GM23338 (cell line): ENCODE data around the gene RNF175.

Experiments
- CTCF ChIP-seq, 2 experiments: fragments of 200-600 bp in 1 of 2; sonication (generic) in 1 of 2; conservative IDR thresholded peaks; 2 replicates each; pipeline versions ENCODE4 v1.5.1 to v1.6.1; 2016 to 2017; ENCODE audit warnings: antibody characterized with exemption in 2 of 2, low read depth in 2 of 2, mild to moderate bottlenecking in 2 of 2, moderate library complexity in 1 of 2
- EZH2 ChIP-seq: fragments of 200-600 bp; sonication (generic); IDR thresholded peaks from one replicate; pipeline ENCODE4 v1.8.0; 2017; ENCODE audit warnings: antibody characterized with exemption, mild to moderate bottlenecking, low read depth; ENCODE audit not compliant: unreplicated experiment
- EZH2phosphoT487 ChIP-seq: fragments of 200-600 bp; sonication (generic); IDR thresholded peaks from one replicate; pipeline ENCODE4 v1.8.1; 2018; ENCODE audit warnings: antibody characterized with exemption; ENCODE audit not compliant: unreplicated experiment
- NANOG ChIP-seq: IDR thresholded peaks from 2 replicates; pipeline ENCODE4 v1.6.1; 2016; ENCODE audit warnings: antibody characterized with exemption, borderline replicate concordance
- POLR2AphosphoS5 ChIP-seq: IDR thresholded peaks from 2 replicates; pipeline ENCODE4 v1.6.1; 2016; ENCODE audit warnings: antibody characterized with exemption, low read depth
- REST ChIP-seq: IDR thresholded peaks from one replicate; pipeline ENCODE4 v1.6.1; 2018; ENCODE audit warnings: antibody characterized with exemption; ENCODE audit not compliant: unreplicated experiment

- TF ChIP-seq EZH2 (no peak), POLR2AphosphoS5 (0 out of 2 replicates have a peak, but pooled peaks have one; percentile 5), CTCF (conservative IDR thresholded peaks at IDR 0.05; ENCODE audit: low read depth in 2 of 2) (no peak), NANOG (no peak), EZH2phosphoT487 (no peak), REST (no peak)
These were observed 28.2 kb upstream of the RNF175 start for GRCh38 chr4:153788051-153788412.
